ENCODE measurements around the gene UBXN4.
A peak's percentile ranks its signal among the peaks of the same experiment; 100 is the strongest.

Gene UBXN4

DNA sequence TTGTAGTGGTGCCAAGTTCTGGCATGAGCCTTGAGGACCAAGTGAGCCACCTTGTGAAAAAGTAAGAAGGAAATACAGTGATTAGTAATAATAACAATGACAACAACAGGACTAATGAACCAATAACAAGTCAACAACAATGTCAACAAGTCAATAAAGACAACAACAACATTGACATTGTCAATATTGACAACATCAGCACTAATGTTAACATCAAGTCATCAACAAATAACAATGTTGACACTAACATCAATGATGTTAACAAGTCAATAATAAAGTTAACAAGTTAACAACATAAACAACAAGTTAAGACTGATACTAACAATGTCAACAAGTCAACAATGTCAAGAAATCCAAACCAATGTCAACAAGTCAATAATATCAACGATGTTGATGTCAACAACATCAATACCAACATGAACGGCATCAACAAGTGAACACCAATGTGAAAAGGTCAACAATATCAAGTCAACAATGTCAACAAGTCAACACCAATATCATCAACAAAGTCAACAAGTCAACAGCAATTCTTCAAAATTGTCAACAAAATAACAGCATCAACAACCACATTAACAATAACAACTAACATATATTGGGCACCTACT is 71.4 kb downstream of the UBXN4 start:
- no peak for DNase-seq

DNA sequence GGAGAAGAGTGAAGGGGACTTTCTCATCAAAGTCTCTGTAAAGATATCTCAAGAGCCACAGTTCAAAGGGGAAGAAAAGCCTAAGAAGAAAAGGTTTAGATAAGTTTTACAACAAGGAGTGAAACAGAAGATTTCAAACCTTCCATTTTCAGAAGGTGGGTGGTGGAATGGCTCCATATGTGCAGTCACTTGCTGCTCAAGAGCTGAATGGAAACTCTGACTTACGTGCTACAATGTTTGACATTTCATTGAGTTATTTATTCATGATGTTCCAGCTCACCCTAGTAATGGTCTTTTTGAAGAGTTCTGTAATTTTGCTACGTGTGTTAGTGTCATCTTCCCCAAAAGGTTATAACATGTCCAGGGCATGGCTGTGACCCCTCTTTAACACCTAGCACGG is 73.6 kb downstream of the UBXN4 start:
- no peak for DNase-seq

DNA sequence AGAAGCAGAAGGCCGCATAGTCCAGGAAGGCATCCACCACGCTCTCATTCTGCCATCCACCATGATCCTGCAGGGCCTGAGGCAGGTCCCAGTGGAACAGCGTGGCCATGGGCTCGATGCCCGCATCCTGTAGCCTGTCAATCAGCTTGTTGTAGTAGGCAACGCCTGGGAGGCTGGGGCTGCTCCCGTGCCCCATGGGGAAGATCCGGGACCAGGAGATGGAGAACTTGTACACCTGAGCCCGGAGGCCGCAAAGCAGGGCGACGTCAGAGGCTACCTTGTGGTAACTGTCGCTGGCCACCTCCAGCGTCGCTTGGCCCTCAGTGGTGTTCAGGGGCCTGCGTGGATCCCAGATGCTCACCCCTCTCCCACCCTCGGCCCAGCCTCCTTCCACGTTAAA is 75.8 kb downstream of the UBXN4 start:
- no peak for DNase-seq

DNA sequence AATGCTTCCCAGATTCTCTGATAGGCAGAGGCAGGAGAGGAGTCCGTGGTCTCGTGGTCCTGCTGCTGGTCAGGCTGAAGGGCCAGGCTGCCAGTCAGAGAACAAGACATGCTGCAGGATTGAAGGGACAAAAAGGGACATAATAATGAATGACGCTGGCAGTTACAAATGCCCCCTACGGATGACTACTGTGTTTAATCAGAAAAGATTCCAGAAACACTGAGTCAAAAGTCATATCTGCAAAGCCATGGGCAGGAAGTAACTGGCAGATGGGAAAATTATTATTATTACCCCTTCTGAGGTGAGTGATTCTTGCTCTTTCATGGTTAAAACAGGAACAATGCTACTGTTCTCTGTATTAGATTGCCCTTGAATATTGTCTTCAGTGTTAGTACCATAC is 76.3 kb downstream of the UBXN4 start:
- no peak for DNase-seq

DNA sequence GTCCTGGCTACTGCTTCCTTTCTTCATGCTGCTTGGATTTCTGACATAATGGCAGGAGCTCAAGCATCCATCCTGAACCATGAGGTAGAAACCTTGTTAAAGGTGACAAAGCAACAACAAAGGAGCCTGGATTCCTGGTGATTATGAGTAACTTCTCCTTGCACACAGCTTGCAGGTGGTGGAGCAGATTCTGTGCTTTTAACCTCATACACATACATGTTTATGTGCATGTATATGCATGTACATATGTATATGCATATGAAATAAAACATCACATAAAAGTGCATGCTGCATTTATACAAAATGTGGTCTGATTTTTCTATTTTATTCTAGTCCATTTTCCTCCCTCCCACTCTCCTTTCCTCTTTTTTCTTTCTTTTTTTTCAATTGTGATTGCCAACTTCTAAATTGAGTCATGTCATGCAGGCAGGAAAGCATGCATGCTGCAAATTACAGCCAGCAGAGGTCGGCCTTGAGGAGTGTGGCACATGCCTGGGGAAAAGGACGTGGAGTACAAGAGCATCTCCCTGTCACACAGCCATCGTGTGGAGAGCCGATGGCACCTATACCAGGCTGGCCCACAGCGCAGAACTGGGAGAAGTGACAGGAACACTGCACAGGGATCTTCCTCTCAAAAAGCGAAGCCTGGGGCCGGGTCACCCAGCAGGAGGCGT is 77.4 kb downstream of the UBXN4 start:
- DNase-seq, result no peak

DNA sequence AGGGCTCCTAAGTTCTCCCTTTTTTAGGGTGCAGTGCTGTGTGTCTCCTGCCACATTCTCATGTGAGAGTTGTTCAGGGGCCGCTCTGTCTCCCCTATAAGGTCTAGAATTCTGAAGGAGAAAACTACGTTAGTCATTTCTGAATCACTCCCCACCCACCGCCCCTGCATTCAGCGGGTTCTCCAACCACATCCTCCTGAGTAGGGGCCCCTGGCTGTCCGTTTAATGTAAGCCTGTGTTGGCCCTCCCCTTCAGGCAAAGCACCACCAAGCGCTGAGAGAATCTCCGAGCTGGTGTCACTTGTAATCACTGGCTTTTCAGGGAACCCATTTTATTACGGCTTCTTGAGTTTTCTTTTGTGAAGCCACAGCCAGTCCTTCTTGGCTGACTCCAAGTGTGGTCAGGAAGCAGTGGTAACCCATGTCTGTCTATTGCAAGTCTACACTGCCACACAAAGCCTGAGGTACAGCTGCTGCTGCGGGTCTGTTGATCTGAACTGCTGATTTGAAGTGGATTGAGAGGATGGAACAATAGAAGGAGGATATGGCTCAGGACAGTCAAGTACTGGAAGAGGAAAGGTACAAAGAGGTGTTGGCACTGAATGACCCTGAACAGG is 78.5 kb downstream of the UBXN4 start:
- DNase-seq, result peak in 1 of 3 experiments; percentile 44

DNA sequence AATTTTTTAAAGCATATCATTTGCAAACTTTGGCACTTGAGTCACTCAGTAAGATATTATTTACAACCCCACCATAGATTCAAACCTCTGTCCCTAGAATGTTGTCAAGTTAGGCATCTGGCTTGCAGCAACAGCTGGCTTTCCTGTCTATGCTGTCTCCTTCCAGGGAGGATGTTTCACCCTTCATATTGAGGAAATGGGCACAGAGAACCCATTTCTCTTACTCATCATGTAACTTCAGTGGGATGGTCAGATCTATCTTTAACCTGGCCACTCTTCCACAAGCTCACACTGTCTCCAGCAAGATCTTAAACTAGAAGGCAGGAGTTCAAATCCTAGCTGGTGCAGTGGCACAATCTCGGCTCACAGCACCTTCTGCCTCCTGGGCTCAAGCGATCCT is 79.5 kb downstream of the UBXN4 start:
- no peak for DNase-seq

DNA sequence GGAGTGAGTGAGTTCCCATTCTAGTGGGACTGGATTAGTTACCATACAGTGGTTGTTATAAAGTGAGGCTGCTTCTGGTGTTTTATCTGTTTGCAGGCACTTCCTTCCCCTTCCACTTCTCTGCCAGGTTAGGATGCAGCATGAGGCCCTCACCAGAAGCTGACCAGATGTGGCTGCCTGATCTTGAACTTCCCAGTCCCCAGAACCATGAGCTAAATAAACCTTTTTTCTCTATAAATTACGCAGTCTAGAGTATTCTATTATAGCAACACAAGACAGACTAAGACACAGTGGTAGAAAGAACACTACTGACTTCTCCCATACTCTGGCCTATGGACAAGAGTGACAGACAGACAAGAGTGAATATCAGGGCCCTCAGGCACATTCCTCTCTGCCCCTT is 81.2 kb downstream of the UBXN4 start:
- no peak for DNase-seq

DNA sequence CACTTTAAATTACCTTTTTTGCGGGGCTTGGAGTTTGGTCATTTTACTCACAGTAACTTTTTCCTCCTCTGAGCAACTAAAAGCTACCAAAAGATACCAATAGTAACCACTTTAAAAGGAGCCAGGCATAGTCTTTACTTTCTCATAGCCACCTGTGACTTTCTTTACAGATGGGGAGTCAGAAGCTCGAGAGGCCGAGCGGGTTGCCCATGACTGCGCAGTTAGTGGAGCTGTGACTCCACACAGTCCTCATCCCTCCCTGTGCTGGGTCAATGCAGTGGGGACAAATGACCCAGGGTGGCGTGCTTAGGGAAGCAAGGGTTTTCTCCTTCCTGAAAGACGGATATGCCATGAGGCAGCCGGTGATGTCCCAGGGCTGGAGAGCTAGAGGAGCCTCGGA is 83.5 kb downstream of the UBXN4 start:
- no peak for DNase-seq

DNA sequence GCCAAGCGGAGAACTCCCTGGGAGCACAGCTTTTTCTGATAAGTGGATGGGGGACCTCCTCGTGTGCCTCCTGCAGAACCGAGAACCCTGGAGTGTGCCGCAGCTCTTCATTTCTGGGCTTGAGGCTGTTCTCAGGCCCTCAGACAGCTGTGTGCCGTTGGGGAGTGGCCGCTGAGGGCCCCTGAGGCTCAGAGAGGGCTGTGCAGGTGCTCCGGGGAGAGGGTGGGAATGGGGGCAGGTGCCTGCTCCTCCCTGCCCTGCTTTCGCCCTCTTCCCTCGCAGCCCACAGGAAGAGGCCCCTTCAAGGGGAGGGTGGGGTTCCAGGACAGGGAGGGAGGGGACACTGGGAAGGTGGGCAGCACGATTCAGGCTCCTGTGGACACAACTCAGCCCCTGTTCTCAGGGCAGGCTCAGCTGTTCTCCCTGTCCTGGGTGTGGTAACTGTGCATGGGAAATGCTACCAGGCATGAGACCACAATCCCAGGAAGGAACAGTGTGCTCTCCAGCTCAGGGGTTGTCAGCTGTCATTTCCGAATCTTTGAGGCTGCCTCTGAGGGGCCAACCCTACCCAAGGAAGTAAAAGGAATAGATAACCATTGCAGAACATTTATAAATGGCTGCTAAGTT is 84.0 kb downstream of the UBXN4 start:
- DNase-seq, result peak; percentile 3 to 67 (median 30)

DNA sequence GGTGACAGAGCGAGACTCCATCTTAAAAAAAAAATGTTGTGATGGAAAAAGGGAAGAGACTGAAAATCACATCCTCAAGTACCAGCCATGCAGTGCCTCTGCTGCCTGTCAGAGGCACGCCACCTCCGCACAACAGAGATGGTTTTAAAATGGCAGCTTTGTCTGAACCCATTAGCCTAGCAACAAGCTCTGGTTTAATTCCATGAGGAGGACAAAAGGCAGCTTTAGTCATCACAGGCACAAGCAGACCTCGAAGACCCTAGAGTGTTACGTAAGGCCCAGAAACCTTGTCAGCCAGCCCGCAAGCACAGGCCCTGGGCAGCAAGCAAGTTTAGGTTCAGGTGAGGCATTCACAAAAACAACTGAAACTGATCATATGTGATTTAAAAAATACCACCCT is 84.9 kb downstream of the UBXN4 start:
- no peak for DNase-seq

DNA sequence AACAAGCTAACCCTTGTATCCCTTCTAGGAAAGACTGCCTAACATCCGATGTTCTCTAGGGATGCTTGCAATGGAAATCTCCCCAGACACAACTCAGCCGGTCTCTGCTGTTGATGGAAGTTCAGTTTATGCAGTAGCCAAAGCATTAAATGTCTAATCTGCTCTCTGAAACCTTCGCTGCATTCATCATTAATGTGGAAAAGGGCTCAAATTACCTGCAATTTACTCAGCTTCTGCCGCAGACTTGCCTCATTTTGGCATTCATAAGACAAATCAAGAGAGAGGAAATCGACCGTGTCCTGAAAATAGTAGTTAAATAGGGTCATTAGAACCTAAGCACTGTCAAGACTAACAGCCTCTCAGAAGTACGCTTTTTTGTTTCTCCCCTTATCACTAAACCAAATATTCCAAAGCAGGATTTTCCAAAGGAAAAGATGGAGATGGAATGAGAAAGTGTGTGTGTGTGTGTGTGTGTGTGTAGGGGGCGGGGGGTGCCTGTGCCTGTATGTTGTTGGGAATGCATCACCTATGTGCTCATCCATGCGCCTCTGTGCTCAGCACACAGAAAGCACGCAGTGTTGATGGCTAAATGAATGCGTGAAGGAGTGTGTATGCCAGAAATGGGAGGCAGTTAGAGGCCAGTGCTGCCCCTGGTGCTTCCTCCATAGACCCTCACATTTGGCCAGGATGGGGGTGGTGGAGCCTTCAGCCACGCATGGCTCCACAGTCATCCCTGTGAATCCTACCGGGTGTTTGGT is 87.9 kb downstream of the UBXN4 start:
- DNase-seq, result peak; percentile 78 to 92 (median 81)

DNA sequence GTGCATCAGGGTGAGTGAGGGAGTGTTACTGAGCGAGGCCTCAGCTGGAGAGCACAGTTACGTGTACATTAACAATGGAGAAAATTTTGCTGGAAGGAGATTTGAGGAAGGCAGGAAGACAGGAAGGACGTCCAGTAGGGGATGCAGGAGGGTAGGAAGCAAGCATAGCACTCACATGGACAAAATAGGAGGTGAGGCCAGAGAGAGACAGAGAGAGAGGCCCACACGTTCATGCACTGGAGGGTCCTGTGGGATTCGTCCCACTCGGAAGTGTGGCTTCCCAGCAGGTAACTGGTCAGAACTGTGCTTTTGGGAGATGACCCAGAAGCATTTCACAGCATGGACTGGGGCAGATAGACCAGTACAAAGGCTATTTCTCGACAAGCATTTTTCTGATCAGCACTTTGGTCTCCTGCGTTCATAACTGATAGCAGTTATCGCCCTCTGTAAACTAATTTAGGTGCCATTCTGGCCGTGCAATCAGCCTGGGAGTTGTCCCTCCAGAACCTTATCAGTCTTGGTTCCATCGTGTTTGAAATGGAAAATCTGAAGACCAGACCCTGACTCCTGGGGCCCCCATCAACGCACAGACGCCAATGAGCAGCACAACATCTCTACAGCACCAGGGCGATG is 89.6 kb downstream of the UBXN4 start:
- DNase-seq, result no peak

DNA sequence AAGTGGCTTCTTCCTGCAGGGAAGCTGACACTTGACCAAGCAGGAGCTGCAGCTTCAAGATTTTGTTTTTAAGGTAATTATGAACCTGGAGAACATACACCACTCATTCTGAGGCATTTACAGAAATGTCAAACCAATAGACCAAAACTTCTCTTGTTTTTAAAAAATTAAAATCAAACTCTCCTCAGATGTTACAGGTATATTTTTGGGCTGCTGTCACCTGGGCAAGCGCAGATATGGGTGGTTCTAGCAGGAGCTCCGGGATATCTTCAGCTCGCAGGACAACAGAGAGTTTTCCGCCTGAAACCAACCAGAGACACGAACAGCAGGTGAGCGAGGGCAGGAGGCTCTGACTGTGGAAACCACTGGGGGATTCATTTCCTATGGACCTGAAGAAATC is 91.2 kb downstream of the UBXN4 start:
- DNase-seq, result no peak
